ENCODE data around the gene CTRB2. TPM values are rescaled to one million over a fixed set of nuclear protein-coding genes. Genes with fewer than 3 reads are reported as not detected.
A peak's percentile ranks its signal among the peaks of the same experiment; 100 is the strongest.

The CTRB2 gene
- total RNA-seq, 3 donors from 2014 or later = not detected

- H3K4me3 ChIP-seq = peak within 1 kb of the TSS; percentile 72
- H3K9me3 ChIP-seq = no peaks in the 10 kb centered on the region
- no peak for TF ChIP-seq CTCF (IDR thresholded peaks at IDR 0.05)
- ATAC-seq (peak; percentile 74), DNase-seq (peak; percentile 89 to 93 (median 91))
- intact Hi-C loops (cut with DNase I, micrococcal nuclease) = no loop called here
- H3K36me3 ChIP-seq (ENCODE audit: low read depth) = no peaks in the 10 kb centered on the region
- peaks cover 56% of the 10 kb centered on the region for H3K4me1 ChIP-seq (ENCODE audit: low read depth)
Observed at GRCh38 chr16:75251280-75252048, 44.5 kb upstream of the CTRB2 start, which contains the start of gene BCAR1. TSS of gene BCAR1 (minus strand) at chr16:75251624. CDS start at chr16:75251482, 142 bp downstream.

GRCh38 chr16:75250809-75251279 lies 43.9 kb upstream of the CTRB2 start:
- Histone ChIP-seq H3K36me3 (ENCODE audit: low read depth) (no peaks in the 10 kb centered on the region), H3K4me1 (ENCODE audit: low read depth) (peaks cover 59% of the 10 kb centered on the region), H3K9me3 (no peaks in the 10 kb centered on the region), H3K4me3 (peak overlapping the region; percentile 72)
- DNase-seq (peak; percentile 76 to 88 (median 78)), ATAC-seq (peak; percentile 75)
- no peak for TF ChIP-seq CTCF (IDR thresholded peaks at IDR 0.05)
- intact Hi-C loops (cut with DNase I, micrococcal nuclease) = no loop called here

GRCh38 chr16:75250089-75250808 lies 43.3 kb upstream of the CTRB2 start:
- intact Hi-C loops (cut with DNase I, micrococcal nuclease) = no loop called here
- DNase-seq = peak; percentile 80 to 87 (median 87)
- Histone ChIP-seq H3K36me3 (ENCODE audit: low read depth) (no peaks in the 10 kb centered on the region), H3K4me1 (ENCODE audit: low read depth) (peaks cover 63% of the 10 kb centered on the region), H3K4me3 (peak overlapping the region; percentile 72), H3K9me3 (no peaks in the 10 kb centered on the region)
- ATAC-seq = peak; percentile 69
- TF ChIP-seq CTCF (IDR thresholded peaks at IDR 0.05) = no peak

GRCh38 chr16:75249441-75249840 lies 42.5 kb upstream of the CTRB2 start:
- ATAC-seq (no peak), DNase-seq (peak in 2 of 3 donors; percentile 38 to 40)
- no peak overlapping the region for H3K4me3 ChIP-seq
- no peaks in the 10 kb centered on the region for H3K9me3 ChIP-seq
- TF ChIP-seq CTCF (IDR thresholded peaks at IDR 0.05) = no peak
- peaks cover 68% of the 10 kb centered on the region for H3K4me1 ChIP-seq (ENCODE audit: low read depth)
- no peaks in the 10 kb centered on the region for H3K36me3 ChIP-seq (ENCODE audit: low read depth)
- intact Hi-C loops (cut with DNase I, micrococcal nuclease) = no loop called here

- TF ChIP-seq CTCF (IDR thresholded peaks at IDR 0.05) = no peak
- H3K4me3 ChIP-seq = no peak overlapping the region
- peak in 1 of 3 donors; percentile 53 for DNase-seq
- H3K9me3 ChIP-seq = no peaks in the 10 kb centered on the region
- ATAC-seq = no peak
- intact Hi-C loops (cut with DNase I, micrococcal nuclease) = no loop called here
- peaks cover 68% of the 10 kb centered on the region for H3K4me1 ChIP-seq (ENCODE audit: low read depth)
- no peaks in the 10 kb centered on the region for H3K36me3 ChIP-seq (ENCODE audit: low read depth)
Observed at GRCh38 chr16:75248536-75249380, 41.8 kb upstream of the CTRB2 start.

All from mucosa of descending colon (tissue), 3 donors.